ENCODE measurements around the gene VAMP7. TPM values are rescaled to one million over a fixed set of nuclear protein-coding genes. Genes with fewer than 3 reads are reported as not detected.

Gene VAMP7
- total and polyA plus RNA-seq, 10 of the 15 experiments (the other 5 are each of a cell fraction or from before 2014, with no cell fraction given), result 15.1 to 52.4 (median 35.8) TPM

- WGBS (ENCODE audit: insufficient coverage, insufficient replicate concordance, low lambda C conversion rate, missing lambda C conversion rate), result 48% methylated on average over 3 of the region's 3 CpGs
- Histone ChIP-seq H3K4me3 (peak overlapping the region; percentile 9; the same call in 1 of the 2 replicates), H3K4me2 (ENCODE audit: control insufficient read depth, insufficient read depth) (no peak overlapping the region), H3K9me3 (replicated peaks; ENCODE audit: control insufficient read depth, insufficient read depth, low read length) (no peaks in the 10 kb centered on the region; the same call in 2 of the 3 replicates), H3K4me1 (ENCODE audit: control insufficient read depth, insufficient read depth, low read length) (no peaks in the 10 kb centered on the region), H4K20me1 (ENCODE audit: control insufficient read depth, insufficient read depth) (no peaks in the 10 kb centered on the region), H3K79me2 (ENCODE audit: control insufficient read depth, insufficient read depth, low read length) (peaks cover 2% of the 10 kb centered on the region), H2AFZ (ENCODE audit: control insufficient read depth, low read depth, low read length) (no peak overlapping the region), H3K36me3 (ENCODE audit: control insufficient read depth in 2 of 2, insufficient read depth in 2 of 2, low read length in 1 of 2) (no peaks in the 10 kb centered on the region), H3K27ac (ENCODE audit: control insufficient read depth, insufficient read depth) (no peak overlapping the region), H3K27me3 (replicated peaks in 1 of 2; ENCODE audit: control insufficient read depth in 2 of 2, insufficient read depth in 2 of 2, low read length in 1 of 2) (no peaks in the 10 kb centered on the region), H3K9ac (ENCODE audit: control insufficient read depth, insufficient read depth, low read length) (no peak overlapping the region)
- in situ Hi-C loops (cut with MboI), result no loop called here
- ChIA-PET CTCF (no interaction called here), POLR2A (no interaction called here), SMC1A (ENCODE audit: uncharacterized antibody, unreplicated experiment) (no interaction called here), RAD21 (ENCODE audit: unreplicated experiment) (no interaction called here)
- FAIRE-seq (no peak), DNase-seq (ENCODE audit: low read depth, low spot score) (no peak), ATAC-seq (no peak)
- no peak for TF ChIP-seq MLLT1 (IDR thresholded peaks at IDR 0.05)
- TF ChIP-seq RELB (IDR thresholded peaks at IDR 0.05; ENCODE audit: low read depth), result no peak
- no peak for TF ChIP-seq YBX1 (IDR thresholded peaks at IDR 0.05)
- no peak for TF ChIP-seq ZBTB4 (CRISPR knock-in tag; IDR thresholded peaks at IDR 0.05)
- TF ChIP-seq BRCA1 (IDR thresholded peaks at IDR 0.05; ENCODE audit: low read depth, low read length), result no peak
- TF ChIP-seq LARP7 (IDR thresholded peaks at IDR 0.05), result no peak
- no peak for TF ChIP-seq GABPA (IDR thresholded peaks at IDR 0.05; ENCODE audit: low read depth)
- TF ChIP-seq RBBP5 (conservative IDR thresholded peaks at IDR 0.05), result no peak
- TF ChIP-seq ASH2L (IDR thresholded peaks at IDR 0.05; ENCODE audit: borderline replicate concordance, low read depth), result no peak
- TF ChIP-seq KAT2A (conservative IDR thresholded peaks at IDR 0.05; ENCODE audit: control insufficient read depth, low read depth, low read length), result no peak
- no peak for TF ChIP-seq PRDM15 (CRISPR knock-in tag; IDR thresholded peaks at IDR 0.05)
- intact Hi-C loops (cut with micrococcal nuclease; ENCODE audit: unreplicated experiment), result no loop called here
- BruUV-seq (replicated peaks), result no TSS peak
These were observed 7.0 kb downstream of the VAMP7 start for GRCh38 chrX:155888139-155888538.

All from GM12878 (cell line).